Measurements from ENCODE around the gene ANKLE1.
A peak's percentile ranks its signal among the peaks of the same experiment; 100 is the strongest.
"Not testable (repeated sequence)": the region's sequence is repeated elsewhere in the genome, so short reads cannot be mapped to it uniquely, and the experiment has no call there.

ANKLE1 gene

GRCh38 chr19:17246681-17247425, 34.8 kb upstream of the ANKLE1 start:
- DNase-seq, result peak in 1 of 10 donors; percentile 87
- intact Hi-C loops (cut with DNase I), result no loop called here

GRCh38 chr19:17248011-17248776, 33.5 kb upstream of the ANKLE1 start:
- DNase-seq, result no peak

DNA sequence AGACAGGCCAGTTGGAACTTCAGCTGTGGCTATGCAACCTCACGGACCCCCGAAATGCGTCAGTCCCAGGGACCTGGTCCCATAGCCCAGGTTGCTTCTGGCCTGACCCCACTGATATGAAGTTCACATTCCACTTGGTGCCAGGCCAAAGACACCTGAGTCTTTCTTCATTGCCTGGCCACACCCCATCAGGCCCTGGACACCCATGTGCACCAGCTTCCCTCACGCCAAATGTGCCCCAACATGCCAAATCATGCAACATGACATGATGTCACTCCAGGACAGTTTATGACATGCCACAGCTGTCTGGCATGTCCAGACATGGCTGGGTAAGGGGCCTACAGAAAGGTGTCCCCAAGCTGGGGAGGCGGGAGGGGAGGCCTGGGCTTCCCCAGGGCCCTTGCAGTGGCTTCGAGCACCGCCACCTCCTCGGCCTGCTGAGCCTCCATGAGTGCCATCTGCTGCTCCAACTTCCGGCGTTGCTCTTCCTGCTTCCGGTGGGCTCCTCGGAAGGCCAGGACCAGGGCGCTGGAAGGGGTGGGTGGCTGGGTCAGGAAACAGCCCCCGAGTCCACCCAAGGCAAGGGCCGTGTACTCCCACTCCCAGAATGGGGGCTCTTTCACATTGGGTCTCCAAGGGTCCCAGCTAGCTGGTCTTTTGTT, 31.7 kb upstream of the ANKLE1 start:
- intact Hi-C loops (cut with DNase I), result no loop called here
- no peak for DNase-seq

More at GRCh38 chr19:17248011-17248776, 33.5 kb upstream of the ANKLE1 start:
- intact Hi-C loops (cut with DNase I), result no loop called here

GRCh38 chr19:17254636-17255035, 27.1 kb upstream of the ANKLE1 start:
- no peak for DNase-seq
- intact Hi-C loops (cut with DNase I), result no loop called here

GRCh38 chr19:17255150-17255621, 26.5 kb upstream of the ANKLE1 start:
- intact Hi-C loops (cut with DNase I), result no loop called here
- no peak for DNase-seq

DNA sequence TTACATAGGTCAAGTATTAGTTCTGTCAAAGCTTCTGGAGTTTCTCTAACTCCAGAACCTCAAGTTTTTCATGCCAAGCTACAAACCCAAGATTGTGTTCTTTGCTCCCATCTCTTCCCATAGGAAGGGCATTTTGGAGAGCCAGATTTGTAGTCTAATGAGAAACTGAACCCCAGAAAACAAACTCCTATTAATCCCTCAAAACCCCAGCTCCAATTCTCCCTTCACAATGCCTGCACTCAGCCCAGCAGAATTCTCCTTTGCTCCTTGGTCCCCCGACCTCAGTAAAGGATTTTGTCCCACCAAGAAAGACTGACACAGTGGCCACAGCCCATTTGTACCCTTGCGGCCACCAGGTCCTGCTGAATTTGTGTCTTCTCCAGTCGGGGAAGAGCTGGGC, 25.6 kb upstream of the ANKLE1 start:
- no peak for DNase-seq
- intact Hi-C loops (cut with DNase I), result no loop called here

DNA sequence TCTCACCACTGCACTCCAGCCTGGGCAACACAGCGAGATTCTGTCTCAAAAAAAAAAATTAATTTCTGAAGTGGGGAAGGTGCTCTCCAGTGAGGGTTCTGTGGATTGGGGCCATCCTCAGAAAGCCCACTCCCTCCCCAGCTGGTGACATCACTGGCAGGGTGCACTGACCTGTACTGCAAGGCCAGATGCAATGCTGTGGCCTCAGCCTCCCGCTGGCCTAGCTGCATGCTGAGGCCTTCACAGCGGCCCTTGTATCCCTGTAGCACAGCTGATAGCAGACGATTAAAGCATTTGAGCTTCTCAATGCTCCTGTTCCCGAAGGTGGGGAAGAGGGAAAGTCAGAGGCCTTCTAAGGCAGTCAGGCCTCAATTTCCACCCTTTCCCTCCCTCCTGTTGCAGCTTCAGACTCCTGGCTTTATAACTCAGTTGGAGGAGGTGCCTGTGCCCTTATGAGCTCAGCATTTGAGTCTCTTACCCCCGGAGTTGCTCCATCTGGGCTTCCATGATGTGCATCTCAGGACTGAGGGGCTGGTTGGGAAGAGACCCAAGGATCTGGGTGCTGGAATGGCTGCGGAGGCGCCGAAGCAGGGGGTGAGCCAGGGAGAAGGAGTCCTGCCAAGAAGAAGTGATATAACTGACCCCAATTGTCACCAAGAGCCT, 22.5 kb upstream of the ANKLE1 start:
- no peak for DNase-seq
- intact Hi-C loops (cut with DNase I), result no loop called here

GRCh38 chr19:17259934-17260333, 21.8 kb upstream of the ANKLE1 start:
- no peak for DNase-seq
- intact Hi-C loops (cut with DNase I), result loop anchor here (10.0 kb wide), 1 partner anchor 45 kb away; the partner anchor contains the start of gene USE1

DNA sequence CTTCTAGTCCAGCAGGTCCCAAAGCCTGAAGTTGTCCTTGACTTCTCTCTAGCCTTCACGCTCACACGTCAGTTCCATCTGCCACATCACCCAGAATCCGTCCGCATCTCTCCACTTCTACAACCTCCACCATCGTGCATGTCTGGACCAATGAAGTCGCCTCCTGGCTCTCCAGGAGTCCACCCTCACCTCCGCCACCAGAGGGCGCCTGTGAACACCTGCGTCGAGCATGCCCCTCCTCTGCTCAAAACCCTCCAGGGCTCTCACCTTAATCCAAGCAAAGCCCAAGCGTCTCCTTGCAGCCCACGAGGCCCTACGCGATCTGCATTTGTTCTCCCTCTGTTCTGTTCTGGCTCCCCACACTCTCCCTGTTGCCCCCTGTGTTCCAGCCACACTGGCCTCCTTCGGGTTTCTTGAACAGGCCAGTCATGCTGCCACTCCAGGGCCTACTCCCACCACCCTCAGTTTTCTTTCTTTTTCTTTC, 20.8 kb upstream of the ANKLE1 start:
- DNase-seq, result peak in 7 of 10 donors; percentile 31 to 89 (median 68)
- intact Hi-C loops (cut with DNase I), result loop anchor here (10.0 kb wide), 1 partner anchor 46 kb away; the partner anchor contains the start of gene USE1

GRCh38 chr19:17262557-17262956, 19.1 kb upstream of the ANKLE1 start:
- intact Hi-C loops (cut with DNase I), result loop anchor here (10.0 kb wide), 1 partner anchor 48 kb away; the partner anchor contains the start of gene USE1
- DNase-seq, result no peak

GRCh38 chr19:17263712-17264640, 17.7 kb upstream of the ANKLE1 start:
- no peak for DNase-seq
- intact Hi-C loops (cut with DNase I), result loop anchor here (10.0 kb wide), 1 partner anchor 49 kb away; the partner anchor contains the start of gene USE1

DNA sequence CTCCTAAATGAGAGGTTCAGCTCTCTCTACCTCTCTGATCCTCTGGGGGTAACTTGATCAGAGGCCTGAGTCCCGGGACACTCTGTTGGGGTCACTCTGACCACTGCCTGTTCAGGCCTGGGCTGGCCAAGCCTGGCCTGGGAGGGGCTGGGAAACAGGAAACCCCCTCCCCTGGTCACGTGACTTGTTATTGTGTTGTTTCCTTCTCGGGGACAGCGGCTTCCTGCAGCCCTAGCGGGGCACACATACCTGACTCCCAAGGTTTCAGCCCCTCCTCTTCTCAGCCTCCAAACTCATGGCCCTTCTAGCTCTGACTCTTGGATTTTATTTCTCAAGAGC, 17.1 kb upstream of the ANKLE1 start, which contains the start of gene USHBP1:
TSS of gene USHBP1 (minus strand) at position 105 of the 339 bp plus-strand sequence. CDS start 446 bp downstream, outside the sequence.
- intact Hi-C loops (cut with DNase I), result loop anchor here (10.0 kb wide), 1 partner anchor 50 kb away; the partner anchor contains the start of gene USE1
- DNase-seq, result no peak

DNA sequence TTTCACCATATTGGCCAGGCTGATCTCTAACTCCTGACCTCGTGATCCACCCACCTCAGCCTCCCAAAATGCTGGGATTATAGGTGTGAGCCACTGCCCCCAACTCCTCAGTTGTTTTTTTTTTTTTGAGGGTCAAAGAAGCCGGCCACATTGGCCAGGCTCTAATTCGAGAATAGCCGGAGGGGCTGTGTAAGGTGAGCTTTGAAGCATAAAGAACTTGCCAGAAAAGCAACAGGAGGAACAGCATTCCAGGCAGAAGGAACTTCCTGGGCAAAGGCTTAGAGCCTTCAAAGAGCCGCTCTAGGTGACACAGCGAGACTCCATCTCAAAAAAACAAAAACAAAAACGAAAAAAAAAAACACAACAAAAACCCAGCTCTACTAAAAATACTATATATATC, 15.7 kb upstream of the ANKLE1 start:
- intact Hi-C loops (cut with DNase I), result loop anchor here (5.0 to 10.0 kb wide), 2 partner anchors 41 to 51 kb away; partner anchors contain the start of genes DDA1, MRPL34 and USE1

DNA sequence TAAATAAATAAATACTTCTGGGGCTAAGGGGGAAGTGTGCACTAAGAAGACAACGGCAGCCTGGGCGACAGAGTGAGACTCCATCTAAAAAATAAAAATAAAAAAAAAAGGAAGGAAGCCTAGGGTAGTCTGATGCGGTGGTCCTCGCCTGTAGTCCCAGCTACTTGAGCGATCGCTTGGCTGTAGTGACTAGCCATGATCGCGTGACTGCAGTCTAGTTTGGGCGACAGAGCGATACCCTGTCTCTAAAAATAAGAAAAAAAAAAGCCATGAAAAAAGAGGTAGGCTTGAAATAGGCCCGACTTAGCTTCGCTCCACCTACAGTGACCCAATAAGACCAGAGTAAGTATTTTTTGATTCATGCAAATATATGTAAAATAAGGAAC, 15.1 kb upstream of the ANKLE1 start:
- intact Hi-C loops (cut with DNase I), result loop anchor here (5.0 to 10.0 kb wide), 2 partner anchors 41 to 52 kb away; partner anchors contain the start of genes DDA1, MRPL34 and USE1
- DNase-seq, result no peak

More for the DNA sequence above, 15.7 kb upstream of the ANKLE1 start:
- no peak for DNase-seq

DNA sequence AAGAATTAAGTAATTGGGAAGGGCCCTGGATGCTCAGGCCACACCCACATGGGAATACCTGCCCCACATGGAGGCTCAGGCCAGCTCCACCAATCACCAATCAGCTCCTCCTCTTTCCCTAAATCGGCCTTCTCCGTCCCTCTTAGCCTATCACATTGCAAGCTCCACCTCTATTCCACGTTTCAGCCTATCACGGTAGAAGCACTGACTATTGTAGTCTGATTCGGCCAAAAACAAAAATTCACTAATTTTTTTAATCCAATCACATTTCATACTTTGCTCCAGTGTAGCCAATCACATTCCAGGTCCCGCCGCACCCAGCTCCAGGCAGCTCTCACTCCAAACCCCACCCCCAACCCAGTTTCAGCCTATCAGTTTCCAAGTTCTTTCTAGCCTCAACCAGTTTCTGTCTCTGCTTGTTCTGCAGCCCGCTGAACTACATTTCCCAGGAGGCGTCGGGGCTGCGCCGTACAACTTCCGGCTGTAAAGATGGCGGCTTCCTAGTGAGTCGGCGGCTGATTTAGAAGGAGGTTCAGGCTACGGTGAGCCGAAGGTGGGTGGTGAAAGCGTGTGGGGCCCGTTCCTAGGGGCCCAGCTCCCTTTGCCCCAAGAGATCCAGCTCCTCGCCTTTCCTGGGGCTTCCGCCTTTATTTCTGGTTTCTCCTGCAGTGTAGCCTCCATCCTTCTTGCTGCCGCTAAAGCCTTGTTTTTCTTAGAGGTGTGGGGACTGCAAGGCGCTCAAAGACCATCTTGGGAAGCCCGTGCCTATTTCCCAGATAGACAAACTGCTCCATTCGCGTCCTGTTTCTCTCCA, 14.5 kb upstream of the ANKLE1 start, which contains the start of gene BABAM1:
TSS of gene BABAM1 (plus strand) at position 469 of the 814 bp plus-strand sequence. CDS start 1,364 bp downstream, outside the sequence.
- intact Hi-C loops (cut with DNase I), result loop anchor here (5.0 to 10.0 kb wide), 2 partner anchors 40 to 52 kb away; partner anchors contain the start of genes DDA1, MRPL34 and USE1
- peak; percentile 92 to 99 (median 96) for DNase-seq

DNA sequence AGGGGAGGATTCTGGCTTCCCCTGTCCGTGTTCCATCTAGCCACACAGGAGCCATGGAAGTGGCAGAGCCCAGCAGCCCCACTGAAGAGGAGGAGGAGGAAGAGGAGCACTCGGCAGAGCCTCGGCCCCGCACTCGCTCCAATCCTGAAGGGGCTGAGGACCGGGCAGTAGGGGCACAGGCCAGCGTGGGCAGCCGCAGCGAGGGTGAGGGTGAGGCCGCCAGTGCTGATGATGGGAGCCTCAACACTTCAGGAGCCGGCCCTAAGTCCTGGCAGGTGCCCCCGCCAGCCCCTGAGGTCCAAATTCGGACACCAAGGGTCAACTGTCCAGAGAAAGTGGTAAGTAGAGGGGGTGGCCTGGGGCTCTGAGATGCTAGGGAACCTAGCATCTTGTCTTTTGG, 12.9 kb upstream of the ANKLE1 start:
- DNase-seq, result no peak
- intact Hi-C loops (cut with DNase I), result loop anchor here (5.0 to 10.0 kb wide), 2 partner anchors 39 to 54 kb away; partner anchors contain the start of genes DDA1, MRPL34 and USE1

- DNase-seq; intact Hi-C loops (cut with DNase I): not testable (repeated sequence)
These were observed 6.8 kb upstream of the ANKLE1 start for GRCh38 chr19:17274892-17275291.

Data from posterior cingulate gyrus (tissue), 11 donors.